Memory B cell (primary cell): Measurements from ENCODE around the gene CLDN9.

Experiments
- ATAC-seq: fragments of 150-1000 bp; cut with Tn5 transposase; 2 replicates; pipeline ENCODE4 v1.10.0; 2021; ENCODE audit warnings: low read depth, mild to moderate bottlenecking, moderate library complexity
- DNase-seq, 2 donors: peaks; one replicate each; pipeline ENCODE4 v3.0.0; 2022; ENCODE audit warnings: low spot score in 2 of 2
- H3K27ac Mint-ChIP-seq: one replicate; pipeline ENCODE4 v1.8.0; 2022; ENCODE audit warnings: mild to moderate bottlenecking, moderate library complexity, mixed read lengths
- H3K27me3 Mint-ChIP-seq: one replicate; pipeline ENCODE4 v1.8.0; 2022; ENCODE audit warnings: mixed read lengths
- H3K36me3 Mint-ChIP-seq: one replicate; pipeline ENCODE4 v1.8.0; 2022; ENCODE audit warnings: mild to moderate bottlenecking, mixed read lengths
- H3K4me1 Mint-ChIP-seq: one replicate; pipeline ENCODE4 v1.8.0; 2022; ENCODE audit warnings: mixed read lengths
- H3K4me3 Mint-ChIP-seq: one replicate; pipeline ENCODE4 v1.8.0; 2022; ENCODE audit warnings: mild to moderate bottlenecking, moderate library complexity, mixed read lengths
- H3K9me3 Mint-ChIP-seq: one replicate; pipeline ENCODE4 v1.8.0; 2022; ENCODE audit warnings: mixed read lengths

Gene CLDN9

GRCh38 chr16:3023669-3024478, 11.2 kb downstream of the CLDN9 start, which contains the start of the genes HCFC1R1 and THOC6:
Gene HCFC1R1 (minus strand): TSS chr16:3023942. CDS start chr16:3023941, 1 bp downstream.
Gene THOC6 (plus strand): TSS chr16:3024035. CDS start chr16:3024327, 292 bp downstream.
- ATAC-seq (peak; percentile 83), DNase-seq (peak; percentile 92 to 95)
- peaks cover 6% of the 10 kb centered on the region for H3K36me3 Mint-ChIP-seq
- H3K4me3 Mint-ChIP-seq, result peak within 1 kb of the TSS; percentile 85
- peaks cover 3% of the 10 kb centered on the region for H3K27me3 Mint-ChIP-seq
- H3K27ac Mint-ChIP-seq, result peak within 1 kb of the TSS; percentile 84
- no peaks in the 10 kb centered on the region for H3K9me3 Mint-ChIP-seq
- H3K4me1 Mint-ChIP-seq, result peaks cover 33% of the 10 kb centered on the region

- no peak for ATAC-seq
Measured at GRCh38 chr16:3025032-3026002, 12.6 kb downstream of the CLDN9 start.

GRCh38 chr16:3026003-3026378, 13.3 kb downstream of the CLDN9 start:
- ATAC-seq, result no peak
- Mint-ChIP-seq H3K36me3 (peaks cover 6% of the 10 kb centered on the region), H3K9me3 (no peaks in the 10 kb centered on the region), H3K4me1 (peaks cover 35% of the 10 kb centered on the region), H3K27ac (no peak overlapping the region), H3K4me3 (no peak overlapping the region), H3K27me3 (peaks cover 17% of the 10 kb centered on the region)
- no peak for DNase-seq

More at GRCh38 chr16:3025032-3026002, 12.6 kb downstream of the CLDN9 start:
- Mint-ChIP-seq H3K27ac (no peak overlapping the region), H3K4me1 (peaks cover 38% of the 10 kb centered on the region), H3K9me3 (no peaks in the 10 kb centered on the region), H3K36me3 (peaks cover 6% of the 10 kb centered on the region), H3K27me3 (peaks cover 11% of the 10 kb centered on the region), H3K4me3 (peak overlapping the region; percentile 39)
- DNase-seq, result no peak

GRCh38 chr16:3026609-3027488, 14.1 kb downstream of the CLDN9 start:
- Mint-ChIP-seq H3K36me3 (peaks cover 6% of the 10 kb centered on the region), H3K27ac (no peak overlapping the region), H3K4me3 (no peak overlapping the region), H3K27me3 (peaks cover 22% of the 10 kb centered on the region), H3K4me1 (peaks cover 29% of the 10 kb centered on the region), H3K9me3 (no peaks in the 10 kb centered on the region)
- DNase-seq, result no peak
- ATAC-seq, result no peak

- Mint-ChIP-seq H3K27ac (no peak overlapping the region), H3K4me1 (peaks cover 28% of the 10 kb centered on the region), H3K4me3 (no peak overlapping the region)
Measured at GRCh38 chr16:3027489-3027795, 14.7 kb downstream of the CLDN9 start.

GRCh38 chr16:3027983-3028715, 15.4 kb downstream of the CLDN9 start:
- peak; percentile 36 for ATAC-seq
- Mint-ChIP-seq H3K36me3 (peaks cover 6% of the 10 kb centered on the region), H3K27ac (no peak overlapping the region), H3K27me3 (peaks cover 31% of the 10 kb centered on the region), H3K9me3 (no peaks in the 10 kb centered on the region), H3K4me1 (peaks cover 21% of the 10 kb centered on the region), H3K4me3 (peak overlapping the region; percentile 25)
- DNase-seq, result peak; percentile 82 to 87

More at GRCh38 chr16:3027489-3027795, 14.7 kb downstream of the CLDN9 start:
- no peak for DNase-seq
- Mint-ChIP-seq H3K27me3 (peaks cover 24% of the 10 kb centered on the region), H3K36me3 (peaks cover 6% of the 10 kb centered on the region), H3K9me3 (no peaks in the 10 kb centered on the region)
- ATAC-seq, result no peak

- DNase-seq (no peak), ATAC-seq (no peak)
- Mint-ChIP-seq H3K4me1 (peaks cover 17% of the 10 kb centered on the region), H3K27ac (no peak overlapping the region), H3K4me3 (no peak overlapping the region), H3K9me3 (no peaks in the 10 kb centered on the region), H3K27me3 (peaks cover 36% of the 10 kb centered on the region), H3K36me3 (peaks cover 6% of the 10 kb centered on the region)
Measured at GRCh38 chr16:3028716-3029319, 16.1 kb downstream of the CLDN9 start.

- ATAC-seq (no peak), DNase-seq (no peak)
- peaks cover 40% of the 10 kb centered on the region for H3K27me3 Mint-ChIP-seq
- peak overlapping the region; percentile 0 for H3K4me3 Mint-ChIP-seq
- H3K27ac Mint-ChIP-seq, result peak overlapping the region; percentile 4
- H3K9me3 Mint-ChIP-seq, result no peaks in the 10 kb centered on the region
- H3K36me3 Mint-ChIP-seq, result peaks cover 8% of the 10 kb centered on the region
- H3K4me1 Mint-ChIP-seq, result peaks cover 17% of the 10 kb centered on the region
Measured at GRCh38 chr16:3029491-3030221, 16.9 kb downstream of the CLDN9 start.

GRCh38 chr16:3030222-3031212, 17.8 kb downstream of the CLDN9 start:
- Mint-ChIP-seq H3K27me3 (peaks cover 42% of the 10 kb centered on the region), H3K27ac (peak overlapping the region; percentile 4), H3K4me3 (no peak overlapping the region), H3K4me1 (peaks cover 17% of the 10 kb centered on the region), H3K9me3 (no peaks in the 10 kb centered on the region), H3K36me3 (peaks cover 8% of the 10 kb centered on the region)
- ATAC-seq (no peak), DNase-seq (no peak)

- ATAC-seq (no peak), DNase-seq (no peak)
- Mint-ChIP-seq H3K27ac (no peak overlapping the region), H3K27me3 (peaks cover 52% of the 10 kb centered on the region), H3K4me1 (peaks cover 21% of the 10 kb centered on the region), H3K36me3 (peaks cover 2% of the 10 kb centered on the region), H3K9me3 (no peaks in the 10 kb centered on the region), H3K4me3 (no peak overlapping the region)
Measured at GRCh38 chr16:3032624-3033023, 19.9 kb downstream of the CLDN9 start.

GRCh38 chr16:3035289-3035971, 22.7 kb downstream of the CLDN9 start:
- no peak overlapping the region for H3K4me3 Mint-ChIP-seq
- H3K36me3 Mint-ChIP-seq, result peaks cover 2% of the 10 kb centered on the region
- H3K9me3 Mint-ChIP-seq, result no peaks in the 10 kb centered on the region
- DNase-seq, result no peak
- no peak for ATAC-seq
- peak overlapping the region; percentile 15 for H3K27ac Mint-ChIP-seq
- H3K27me3 Mint-ChIP-seq, result peaks cover 52% of the 10 kb centered on the region
- H3K4me1 Mint-ChIP-seq, result peaks cover 9% of the 10 kb centered on the region
